ENCODE data around the gene CDC42BPB. TPM values are rescaled to one million over a fixed set of nuclear protein-coding genes. Genes with fewer than 3 reads are reported as not detected.

The CDC42BPB gene
- total and polyA plus RNA-seq, 2 of the 13 experiments (the other 11 are each of a cell fraction or from before 2014, with no cell fraction given) = 19.7 to 32.3 TPM

- TF ChIP-seq CBX5 (CRISPR knock-in tag; IDR thresholded peaks at IDR 0.05; ENCODE audit: borderline replicate concordance) (no peak), ZNF232 (CRISPR knock-in tag; IDR thresholded peaks at IDR 0.05; ENCODE audit: borderline replicate concordance) (no peak), ELF1 (CRISPR knock-in tag; IDR thresholded peaks at IDR 0.05) (no peak), DBP (CRISPR knock-in tag; IDR thresholded peaks at IDR 0.05; ENCODE audit: not compliant biosample characterization) (no peak), CBX2 (IDR thresholded peaks at IDR 0.05; ENCODE audit: low read depth, low read length) (no peak), CBX2 (CRISPR knock-in tag; IDR thresholded peaks at IDR 0.05; ENCODE audit: low read depth) (no peak), PHF8 (CRISPR knock-in tag; IDR thresholded peaks at IDR 0.05) (peak; percentile 50; the same call in 1 of the 2 replicates), ZSCAN21 (CRISPR knock-in tag; IDR thresholded peaks at IDR 0.05; ENCODE audit: borderline replicate concordance) (peak; percentile 82), KLF9 (CRISPR knock-in tag; IDR thresholded peaks at IDR 0.05; ENCODE audit: low read depth) (0 out of 2 replicates have a peak, but pooled peaks have one; percentile 67), ZBTB42 (CRISPR knock-in tag; IDR thresholded peaks at IDR 0.05) (no peak; the same call in 1 of the 2 replicates), ZNF121 (CRISPR knock-in tag; IDR thresholded peaks at IDR 0.05) (peak; percentile 90), ZNF446 (CRISPR knock-in tag; IDR thresholded peaks at IDR 0.05) (peak; percentile 55; the same call in 1 of the 2 replicates), MYC (CRISPR knock-in tag; IDR thresholded peaks at IDR 0.05; ENCODE audit: borderline replicate concordance) (peak; percentile 65), ZBTB26 (CRISPR knock-in tag; IDR thresholded peaks at IDR 0.05; ENCODE audit: borderline replicate concordance) (peak; percentile 38; the same call in 1 of the 2 replicates), ZNF317 (CRISPR knock-in tag; IDR thresholded peaks at IDR 0.05) (peak; percentile 75), KMT2A (CRISPR knock-in tag; IDR thresholded peaks at IDR 0.05) (no peak), XRCC5 (optimal IDR thresholded peaks at IDR 0.05; ENCODE audit: low read length) (peak; percentile 84), RXRA (CRISPR knock-in tag; IDR thresholded peaks at IDR 0.05) (no peak; the same call in 1 of the 2 replicates), KMT2B (CRISPR knock-in tag; IDR thresholded peaks at IDR 0.05) (no peak), ATAD3A (CRISPR knock-in tag; IDR thresholded peaks at IDR 0.05) (no peak), ZKSCAN8 (CRISPR knock-in tag; IDR thresholded peaks at IDR 0.05; ENCODE audit: borderline replicate concordance) (peak; percentile 43; the same call in 1 of the 2 replicates), PAX8 (CRISPR knock-in tag; IDR thresholded peaks at IDR 0.05; ENCODE audit: borderline replicate concordance) (peak; percentile 28; the same call in 1 of the 2 replicates)
- TF ChIP-seq, protein P1, sequence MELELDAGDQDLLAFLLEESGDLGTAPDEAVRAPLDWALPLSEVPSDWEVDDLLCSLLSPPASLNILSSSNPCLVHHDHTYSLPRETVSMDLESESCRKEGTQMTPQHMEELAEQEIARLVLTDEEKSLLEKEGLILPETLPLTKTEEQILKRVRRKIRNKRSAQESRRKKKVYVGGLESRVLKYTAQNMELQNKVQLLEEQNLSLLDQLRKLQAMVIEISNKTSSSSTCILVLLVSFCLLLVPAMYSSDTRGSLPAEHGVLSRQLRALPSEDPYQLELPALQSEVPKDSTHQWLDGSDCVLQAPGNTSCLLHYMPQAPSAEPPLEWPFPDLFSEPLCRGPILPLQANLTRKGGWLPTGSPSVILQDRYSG (CRISPR knock-in tag; IDR thresholded peaks at IDR 0.05) = no peak
- TF ChIP-seq, protein P2, sequence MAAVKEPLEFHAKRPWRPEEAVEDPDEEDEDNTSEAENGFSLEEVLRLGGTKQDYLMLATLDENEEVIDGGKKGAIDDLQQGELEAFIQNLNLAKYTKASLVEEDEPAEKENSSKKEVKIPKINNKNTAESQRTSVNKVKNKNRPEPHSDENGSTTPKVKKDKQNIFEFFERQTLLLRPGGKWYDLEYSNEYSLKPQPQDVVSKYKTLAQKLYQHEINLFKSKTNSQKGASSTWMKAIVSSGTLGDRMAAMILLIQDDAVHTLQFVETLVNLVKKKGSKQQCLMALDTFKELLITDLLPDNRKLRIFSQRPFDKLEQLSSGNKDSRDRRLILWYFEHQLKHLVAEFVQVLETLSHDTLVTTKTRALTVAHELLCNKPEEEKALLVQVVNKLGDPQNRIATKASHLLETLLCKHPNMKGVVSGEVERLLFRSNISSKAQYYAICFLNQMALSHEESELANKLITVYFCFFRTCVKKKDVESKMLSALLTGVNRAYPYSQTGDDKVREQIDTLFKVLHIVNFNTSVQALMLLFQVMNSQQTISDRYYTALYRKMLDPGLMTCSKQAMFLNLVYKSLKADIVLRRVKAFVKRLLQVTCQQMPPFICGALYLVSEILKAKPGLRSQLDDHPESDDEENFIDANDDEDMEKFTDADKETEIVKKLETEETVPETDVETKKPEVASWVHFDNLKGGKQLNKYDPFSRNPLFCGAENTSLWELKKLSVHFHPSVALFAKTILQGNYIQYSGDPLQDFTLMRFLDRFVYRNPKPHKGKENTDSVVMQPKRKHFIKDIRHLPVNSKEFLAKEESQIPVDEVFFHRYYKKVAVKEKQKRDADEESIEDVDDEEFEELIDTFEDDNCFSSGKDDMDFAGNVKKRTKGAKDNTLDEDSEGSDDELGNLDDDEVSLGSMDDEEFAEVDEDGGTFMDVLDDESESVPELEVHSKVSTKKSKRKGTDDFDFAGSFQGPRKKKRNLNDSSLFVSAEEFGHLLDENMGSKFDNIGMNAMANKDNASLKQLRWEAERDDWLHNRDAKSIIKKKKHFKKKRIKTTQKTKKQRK (IDR thresholded peaks at IDR 0.05; ENCODE audit: low read length) = no peak
Observed at GRCh38 chr14:103103461-103104388, 46.4 kb upstream of the CDC42BPB start (continued).
